HepG2 (cell line): ENCODE measurements around the gene RHOG. TPM values are rescaled to one million over a fixed set of nuclear protein-coding genes. Genes with fewer than 3 reads are reported as not detected.
A peak's percentile ranks its signal among the peaks of the same experiment; 100 is the strongest.

Source experiments
- E2F5 ChIP-seq: sonication (generic); formaldehyde crosslinking; conservative IDR thresholded peaks from 2 replicates; pipeline ENCODE4 v1.4.0; 2020; ENCODE audit warnings: missing genetic modification reagents
- FOXM1 ChIP-seq: sonication (generic); formaldehyde crosslinking; IDR thresholded peaks from 2 replicates; pipeline ENCODE4 v1.5.0; 2020; ENCODE audit warnings: missing genetic modification reagents
- FUBP1 ChIP-seq: sonication (generic); formaldehyde crosslinking; IDR thresholded peaks from 2 replicates; pipeline ENCODE4 v1.5.1; 2020; ENCODE audit warnings: missing genetic modification reagents, mild to moderate bottlenecking, borderline replicate concordance
- HMGXB4 ChIP-seq, 2 experiments: sonication (generic) in 1 of 2; formaldehyde crosslinking in 1 of 2; IDR thresholded peaks; 2 replicates each; pipeline versions ENCODE4 v1.4.0 to v1.6.1; 2018 to 2020; ENCODE audit warnings: missing genetic modification reagents in 2 of 2, borderline replicate concordance in 1 of 2, low read depth in 1 of 2, mild to moderate bottlenecking in 1 of 2, missing biosample characterization in 1 of 2
- HNRNPK ChIP-seq: fragments of 200-400 bp; formaldehyde crosslinking; IDR thresholded peaks from 2 replicates; pipeline ENCODE4 v1.6.1; 2018; ENCODE audit warnings: low read length, low read depth, moderate library complexity, mild to moderate bottlenecking; ENCODE audit not compliant: poor library complexity, severe bottlenecking
- HOXA9 ChIP-seq: sonication (generic); formaldehyde crosslinking; IDR thresholded peaks from 2 replicates; pipeline ENCODE4 v1.8.1; 2022; ENCODE audit warnings: missing genetic modification reagents, mild to moderate bottlenecking, moderate library complexity, borderline replicate concordance
- PAWR ChIP-seq: sonication (generic); formaldehyde crosslinking; IDR thresholded peaks from 2 replicates; pipeline ENCODE4 v1.4.0; 2020; ENCODE audit warnings: missing genetic modification reagents, mild to moderate bottlenecking, borderline replicate concordance
- PTBP1 ChIP-seq: fragments of 200-400 bp; formaldehyde crosslinking; IDR thresholded peaks from 2 replicates; pipeline ENCODE4 v1.6.1; 2018; ENCODE audit warnings: low read length, low read depth; ENCODE audit not compliant: poor library complexity, severe bottlenecking
- RARA ChIP-seq: IDR thresholded peaks from 2 replicates; pipeline ENCODE4 v1.6.1; 2016; ENCODE audit warnings: missing genetic modification reagents, missing compliant biosample characterization
- RBM22 ChIP-seq: fragments of 200-400 bp; formaldehyde crosslinking; optimal IDR thresholded peaks from 2 replicates; pipeline ENCODE3; 2017; ENCODE audit warnings: mild to moderate bottlenecking, low read length, moderate library complexity
- RXRA ChIP-seq: sonication (generic); formaldehyde crosslinking; IDR thresholded peaks from 2 replicates; pipeline ENCODE4 v1.5.1; 2020; ENCODE audit warnings: missing genetic modification reagents
- SCMH1 ChIP-seq: sonication (generic); formaldehyde crosslinking; IDR thresholded peaks from 2 replicates; pipeline ENCODE4 v1.9.0; 2021; ENCODE audit warnings: missing genetic modification reagents, mild to moderate bottlenecking, borderline replicate concordance
- TFAP4 ChIP-seq: sonication (generic); IDR thresholded peaks from 2 replicates; pipeline ENCODE4 v1.6.1; 2016; ENCODE audit warnings: low read depth, borderline replicate concordance
- YEATS4 ChIP-seq: sonication (generic); formaldehyde crosslinking; IDR thresholded peaks from 2 replicates; pipeline ENCODE4 v1.4.0; 2020; ENCODE audit warnings: missing genetic modification reagents, borderline replicate concordance
- ZC3H13 ChIP-seq: sonication (generic); formaldehyde crosslinking; IDR thresholded peaks from 2 replicates; pipeline ENCODE4 v1.8.1; 2023; ENCODE audit warnings: mild to moderate bottlenecking, missing genetic modification reagents, moderate library complexity
- ZFX ChIP-seq: sonication (generic); formaldehyde crosslinking; IDR thresholded peaks from 2 replicates; pipeline ENCODE4 v1.4.0; 2020; ENCODE audit warnings: mild to moderate bottlenecking, low read depth, missing genetic modification reagents, moderate library complexity
- ZNF251 ChIP-seq: sonication (generic); formaldehyde crosslinking; IDR thresholded peaks from 2 replicates; pipeline ENCODE4 v1.9.0; 2021; ENCODE audit warnings: mild to moderate bottlenecking, missing genetic modification reagents
- ZNF3 ChIP-seq: IDR thresholded peaks from 2 replicates; pipeline ENCODE4 v1.7.0; 2017; ENCODE audit warnings: inconsistent platforms
- ZNF567 ChIP-seq: sonication (generic); formaldehyde crosslinking; IDR thresholded peaks from 2 replicates; pipeline ENCODE4 v1.8.1; 2023; ENCODE audit warnings: mild to moderate bottlenecking, missing genetic modification reagents, borderline replicate concordance
- ZNF614 ChIP-seq: IDR thresholded peaks from 2 replicates; pipeline ENCODE4 v1.6.1; 2018; ENCODE audit warnings: missing biosample characterization, missing genetic modification reagents, inconsistent platforms, borderline replicate concordance
- ZNF639 ChIP-seq: conservative IDR thresholded peaks from 2 replicates; pipeline ENCODE4 v1.6.1; 2018; ENCODE audit warnings: missing genetic modification reagents
- ZNF761 ChIP-seq: sonication (generic); formaldehyde crosslinking; conservative IDR thresholded peaks from 2 replicates; pipeline ENCODE4 v1.4.0; 2020; ENCODE audit warnings: mild to moderate bottlenecking, missing genetic modification reagents
- polyA plus RNA-seq, 8 experiments: library from polyadenylated mRNA; depleted of rRNA in 3 of 8; stranded (reverse) in 7 of 8; unstranded in 1 of 8; fragments of >200 nt; fragmentation: Illumina TruSeq in 4 of 8; extraction: Trizol in 4 of 8; gene quantifications; 2 replicates each; pipeline versions ENCODE4 v1.2.1 to v1.2.3, GENCODE V29; 2011 to 2016; ENCODE audit warnings: low read depth in 4 of 8, missing spikeins in 1 of 8, mixed read lengths in 1 of 8; ENCODE audit not compliant: insufficient read depth in 1 of 8
- total RNA-seq, 5 experiments: library from RNA; depleted of rRNA; stranded (reverse); fragments of >200 nt; fragmentation: Illumina TruSeq; extraction: Trizol; gene quantifications; 2 replicates each; pipeline ENCODE4 v1.2.3, GENCODE V29; 2016; ENCODE audit warnings: low read depth in 1 of 5

The RHOG gene
- total and polyA plus RNA-seq, 2 of the 13 experiments (the other 11 are each of a cell fraction or from before 2014, with no cell fraction given), result 7.7 to 23.4 TPM

GRCh38 chr11:3797329-3798090 lies 43.2 kb downstream of the RHOG start, which contains the start of gene NUP98 (continued):
- TF ChIP-seq ZNF761 (CRISPR knock-in tag) (peak; percentile 74; the same call in 1 of the 2 replicates), ZNF639 (CRISPR knock-in tag) (peak; percentile 22; the same call in 1 of the 2 replicates), ZC3H13 (CRISPR knock-in tag) (no peak), PTBP1 (no peak), FUBP1 (CRISPR knock-in tag) (no peak), SCMH1 (CRISPR knock-in tag) (no peak), ZNF567 (CRISPR knock-in tag) (peak; percentile 79; the same call in 1 of the 2 replicates), RXRA (CRISPR knock-in tag) (peak; percentile 19), E2F5 (CRISPR knock-in tag) (peak; percentile 54; the same call in 1 of the 2 replicates), HMGXB4 (CRISPR knock-in tag; IDR thresholded peaks at IDR 0.05; ENCODE audit: borderline replicate concordance in 1 of 2, low read depth in 1 of 2) (peak; percentile 75 to 91), HOXA9 (CRISPR knock-in tag) (no peak), ZNF614 (CRISPR knock-in tag) (peak; percentile 68; the same call in 1 of the 2 replicates), TFAP4 (peak; percentile 42; the same call in 1 of the 2 replicates), ZFX (peak; percentile 98), ZNF3 (CRISPR knock-in tag) (no peak), HNRNPK (peak; percentile 73), ZNF251 (CRISPR knock-in tag) (no peak), RARA (CRISPR knock-in tag) (0 out of 2 replicates have a peak, but pooled peaks have one; percentile 9), RBM22 (no peak), YEATS4 (CRISPR knock-in tag) (peak; percentile 85), FOXM1 (peak; percentile 89), PAWR (peak; percentile 76; the same call in 1 of the 2 replicates)
